H1 (cell line): ENCODE measurements around the gene NAGS. TPM values are rescaled to one million over a fixed set of nuclear protein-coding genes. Genes with fewer than 3 reads are reported as not detected.
"Not testable (repeated sequence)": the region's sequence is repeated elsewhere in the genome, so short reads cannot be mapped to it uniquely, and the experiment has no call there.

ENCODE experiments used
- CTCF ChIA-PET: fragments of 300-600 bp; sonication (Branson Sonifier 250); formaldehyde crosslinking; loops from one replicate; lab custom pipeline; 2021; ENCODE audit not compliant: partially characterized antibody; lab: Charles Lee
- POLR2A ChIA-PET: fragments of 300-600 bp; sonication (Branson Sonifier 250); formaldehyde crosslinking; loops from one replicate; lab custom pipeline; 2021; ENCODE audit warnings: inconsistent platforms; ENCODE audit not compliant: partially characterized antibody; lab: Charles Lee
- DNase-seq, 2 experiments: peaks; one replicate each; pipeline versions ENCODE4 v3.0.0 to v3.0.0-alpha.2; 2010 to 2022; ENCODE audit warnings: low spot score in 2 of 2, low read depth in 1 of 2, mixed read lengths in 1 of 2
- FAIRE-seq: peaks from 2 replicates; lab custom pipeline; 2011; peaks lifted over from hg19 to GRCh38; lab: Jason Lieb, UNC
- H2AFZ ChIP-seq: 2 replicates; pipeline ENCODE4 v1.8.1; 2012; ENCODE audit warnings: low read length, inconsistent platforms
- H2AK5ac ChIP-seq: 2 replicates; pipeline ENCODE4 v1.6.1; 2013; ENCODE audit warnings: low read depth, low read length
- H2BK120ac ChIP-seq: replicated peaks from 2 replicates; pipeline ENCODE3; 2013; ENCODE audit warnings: low read depth, low read length, inconsistent platforms
- H2BK12ac ChIP-seq: 2 replicates; pipeline ENCODE4 v1.6.1; 2013; ENCODE audit warnings: low read depth, low read length
- H2BK15ac ChIP-seq: 2 replicates; pipeline ENCODE4 v1.6.1; 2013; ENCODE audit warnings: low read length
- H2BK20ac ChIP-seq: 2 replicates; pipeline ENCODE4 v1.6.1; 2013; ENCODE audit warnings: low read length
- H2BK5ac ChIP-seq: 2 replicates; pipeline ENCODE4 v1.6.1; 2013; ENCODE audit warnings: low read depth, low read length
- H3K14ac ChIP-seq: 2 replicates; pipeline ENCODE4 v1.6.1; 2013; ENCODE audit warnings: inconsistent platforms; ENCODE audit not compliant: insufficient read length
- H3K18ac ChIP-seq: 2 replicates; pipeline ENCODE4 v1.6.1; 2013; ENCODE audit warnings: low read length; ENCODE audit errors: extremely low read depth
- H3K23ac ChIP-seq: 2 replicates; pipeline ENCODE4 v1.6.1; 2013; ENCODE audit warnings: inconsistent platforms; ENCODE audit not compliant: insufficient read length
- H3K23me2 ChIP-seq: 2 replicates; pipeline ENCODE4 v1.6.1; 2013; ENCODE audit warnings: low read depth, low read length
- H3K27ac ChIP-seq: 2 replicates; pipeline ENCODE4 v1.6.1; 2011; ENCODE audit warnings: low read depth, low read length, inconsistent platforms
- H3K27me3 ChIP-seq, 4 experiments: replicated peaks in 1 of 4; 1 replicate in 1 of 4; 2 replicates in 3 of 4; pipeline versions ENCODE4 v1.6.1 to v1.8.1; 2011 to 2013; ENCODE audit warnings: low read length in 3 of 4, mild to moderate bottlenecking in 3 of 4, inconsistent platforms in 2 of 4, mixed read lengths in 2 of 4, moderate library complexity in 1 of 4; ENCODE audit not compliant: control insufficient read depth in 3 of 4, insufficient read depth in 3 of 4; ENCODE audit errors: extremely low read depth in 1 of 4
- H3K36me3 ChIP-seq, 4 experiments: 2 replicates each; pipeline versions ENCODE4 v1.6.1 to v1.8.1; 2011 to 2013; ENCODE audit warnings: mild to moderate bottlenecking in 4 of 4, low read length in 3 of 4, moderate library complexity in 2 of 4, control low read depth in 1 of 4, inconsistent platforms in 1 of 4; ENCODE audit not compliant: insufficient read depth in 4 of 4, control insufficient read depth in 2 of 4
- H3K4ac ChIP-seq: replicated peaks from 2 replicates; pipeline ENCODE3; 2013; ENCODE audit warnings: low read length, low read depth, mixed read lengths, inconsistent platforms; ENCODE audit not compliant: insufficient read length
- H3K4me1 ChIP-seq, 4 experiments: replicated peaks in 1 of 4; 1 replicate in 1 of 4; 2 replicates in 3 of 4; pipeline versions ENCODE4 v1.6.1 to v1.8.1; 2011 to 2013; ENCODE audit warnings: low read length in 3 of 4, inconsistent platforms in 2 of 4, mixed read lengths in 1 of 4; ENCODE audit not compliant: insufficient read depth in 4 of 4, control insufficient read depth in 3 of 4
- H3K4me2 ChIP-seq, 2 experiments: 2 replicates each; pipeline versions ENCODE4 v1.6.1 to v1.8.1; 2011 to 2013; ENCODE audit warnings: low read depth in 2 of 2, low read length in 2 of 2, control low read depth in 1 of 2, inconsistent platforms in 1 of 2, mild to moderate bottlenecking in 1 of 2; ENCODE audit not compliant: insufficient read depth in 1 of 2
- H3K4me3 ChIP-seq, 4 experiments: fragments of 200-600, 300-600 bp in 1 of 4; sonication (generic), shearing (Covaris generic), sonication (Bioruptor Twin) in 1 of 4; 2 replicates each; pipeline versions ENCODE4 v1.5.1 to v1.8.1; 2011 to 2016; ENCODE audit warnings: low read length in 4 of 4, low read depth in 3 of 4, control low read depth in 2 of 4, inconsistent platforms in 2 of 4, mild to moderate bottlenecking in 2 of 4, mixed read lengths in 1 of 4, moderate library complexity in 1 of 4; ENCODE audit not compliant: insufficient read depth in 2 of 4; ENCODE audit errors: extremely low read depth in 1 of 4
- H3K56ac ChIP-seq: replicated peaks from 2 replicates; pipeline ENCODE3; 2013; ENCODE audit warnings: low read depth, mild to moderate bottlenecking, mixed read lengths, low read length, inconsistent platforms; ENCODE audit not compliant: insufficient read length
- H3K79me1 ChIP-seq: 2 replicates; pipeline ENCODE4 v1.6.1; 2013; ENCODE audit warnings: low read depth, low read length, control low read depth
- H3K79me2 ChIP-seq, 2 experiments: 2 replicates each; pipeline versions ENCODE4 v1.6.1 to v1.8.1; 2012 to 2013; ENCODE audit warnings: low read length in 2 of 2, mild to moderate bottlenecking in 2 of 2, inconsistent platforms in 1 of 2; ENCODE audit not compliant: insufficient read depth in 2 of 2, control insufficient read depth in 1 of 2
- H3K9ac ChIP-seq, 4 experiments: replicated peaks in 1 of 4; 1 replicate in 1 of 4; 2 replicates in 3 of 4; pipeline versions ENCODE4 v1.6.1 to v1.8.1; 2011 to 2013; ENCODE audit warnings: low read depth in 3 of 4, low read length in 3 of 4, control low read depth in 2 of 4, mild to moderate bottlenecking in 2 of 4, moderate library complexity in 2 of 4, inconsistent platforms in 1 of 4; ENCODE audit errors: extremely low read depth in 1 of 4
- H3K9me3 ChIP-seq, 2 experiments: 2 replicates each; pipeline versions ENCODE4 v1.6.1 to v1.8.1; 2012 to 2013; ENCODE audit warnings: mild to moderate bottlenecking in 2 of 2, moderate library complexity in 2 of 2, control low read depth in 1 of 2, inconsistent platforms in 1 of 2, low read depth in 1 of 2, low read length in 1 of 2, mixed read lengths in 1 of 2; ENCODE audit not compliant: insufficient read depth in 2 of 2
- H4K20me1 ChIP-seq, 2 experiments: replicated peaks in 1 of 2; 2 replicates each; pipeline versions ENCODE3 to v1.8.1; 2011 to 2013; ENCODE audit warnings: inconsistent platforms in 2 of 2, low read length in 2 of 2, mild to moderate bottlenecking in 1 of 2; ENCODE audit not compliant: insufficient read depth in 2 of 2, control insufficient read depth in 1 of 2
- H4K5ac ChIP-seq: 2 replicates; pipeline ENCODE4 v1.6.1; 2013; ENCODE audit warnings: low read length, low read depth, mixed read lengths, inconsistent platforms; ENCODE audit not compliant: insufficient read length
- H4K8ac ChIP-seq: 2 replicates; pipeline ENCODE4 v1.8.0; 2013; ENCODE audit warnings: mild to moderate bottlenecking, moderate library complexity, low read length, inconsistent platforms; ENCODE audit not compliant: insufficient read depth; ENCODE audit errors: extremely low read depth
- H4K91ac ChIP-seq: replicated peaks from 2 replicates; pipeline ENCODE3; 2013; ENCODE audit warnings: low read length, mixed read lengths, inconsistent platforms; ENCODE audit not compliant: insufficient read length
- WGBS, 2 experiments: shearing (Covaris generic) in 1 of 2; methylation state at CpG; one replicate each; pipeline versions ENCODE4 v1.1.6 to v1.1.7; 2013 to 2015; ENCODE audit warnings: low lambda C conversion rate in 2 of 2, mixed read lengths in 2 of 2, inconsistent platforms in 1 of 2, low coverage in 1 of 2, missing lambda C conversion rate in 1 of 2; ENCODE audit not compliant: insufficient replicate concordance in 2 of 2, insufficient coverage in 1 of 2, insufficient read length in 1 of 2; ENCODE audit errors: extremely low coverage in 1 of 2, missing lambda C conversion rate in 1 of 2; 5-methylcytosine and 5-hydroxymethylcytosine counted together
- polyA plus RNA-seq, 7 experiments: library from polyadenylated mRNA; depleted of rRNA in 3 of 7; stranded (reverse) in 5 of 7; unstranded in 2 of 7; fragments of >200 nt in 5 of 7; fragments of 200-250 nt in 2 of 7; gene quantifications; 1 replicate in 5 of 7; 2 replicates in 1 of 7; 4 replicates in 1 of 7; pipeline versions ENCODE4 v1.2.1 to v1.2.3, GENCODE V29; 2011 to 2013; ENCODE audit warnings: missing spikeins in 2 of 7, mixed read lengths in 2 of 7
- total RNA-seq: library from RNA; stranded (reverse); fragmentation: NEBNext Ultra II Directional; extraction: Animal tissue kit (Norgen Biotek cat#: 25700); gene quantifications from 2 replicates; pipeline ENCODE4 v1.2.1, GENCODE V29; 2021

The NAGS gene
- total and polyA plus RNA-seq, 2 of the 8 experiments (the other 6 are each of a cell fraction or from before 2014, with no cell fraction given), result 4.0 to 5.1 TPM

GRCh38 chr17:44046893-44047292, 42.5 kb downstream of the NAGS start:
- not testable (repeated sequence) for H2BK12ac ChIP-seq, DNase-seq, H3K79me1 ChIP-seq, H3K4ac ChIP-seq, FAIRE-seq, H4K8ac ChIP-seq, H2BK120ac ChIP-seq, H2AK5ac ChIP-seq, H3K27ac ChIP-seq, H2BK20ac ChIP-seq, H2AFZ ChIP-seq, H3K27me3 ChIP-seq, H4K5ac ChIP-seq, H2BK5ac ChIP-seq, H2BK15ac ChIP-seq, H3K4me1 ChIP-seq, H3K4me3 ChIP-seq, H3K23ac ChIP-seq, H3K9ac ChIP-seq, H4K91ac ChIP-seq, H4K20me1 ChIP-seq, H3K56ac ChIP-seq, H3K14ac ChIP-seq, H3K9me3 ChIP-seq, H3K18ac ChIP-seq, H3K4me2 ChIP-seq, H3K23me2 ChIP-seq
- ChIA-PET POLR2A (interaction anchor here (1.2 kb wide), 1 partner anchor 16 kb away, joined by 3 read pairs; no protein-coding TSS in a partner anchor), CTCF (interaction anchor here (0.6 to 1.8 kb wide), 3 partner anchors 9 to 38 kb away, joined by 3 to 4 read pairs (median 3); no protein-coding TSS in a partner anchor)
- peaks cover 0 to 76% of the 10 kb centered on the region in 2 experiments; a peak in 2 of 4 replicates for H3K79me2 ChIP-seq
- H3K36me3 ChIP-seq, result peaks cover 4 to 57% (median 25%) of the 10 kb centered on the region in 4 experiments
- WGBS, 2 experiments, result 96% methylated on average over 7 of the region's 7 CpGs; no CpG with 5 or more reads in 1 of the 2 experiments
